WTC11 (cell line): ENCODE measurements around the gene METTL23. TPM values are rescaled to one million over a fixed set of nuclear protein-coding genes. Genes with fewer than 3 reads are reported as not detected.
"Not testable (repeated sequence)": the region's sequence is repeated elsewhere in the genome, so short reads cannot be mapped to it uniquely, and the experiment has no call there.

Experiments
- ATAC-seq: fragments of 200-7000 bp; cut with Tn5 transposase; 2 replicates; pipeline ENCODE4 v1.10.0; 2021; ENCODE audit warnings: mild to moderate bottlenecking, moderate library complexity
- CTCF ChIA-PET: fragments of 300-600 bp; sonication (Branson Sonifier 250); formaldehyde crosslinking; loops from one replicate; lab custom pipeline; 2021; ENCODE audit warnings: antibody characterized with exemption; lab: Charles Lee
- POLR2A ChIA-PET: fragments of 350-600 bp; sonication (Branson Sonifier 250); formaldehyde crosslinking; loops from one replicate; lab custom pipeline; 2021; ENCODE audit warnings: antibody characterized with exemption; lab: Charles Lee
- DNase-seq: peaks from one replicate; pipeline ENCODE4 v3.0.0; 2021; ENCODE audit warnings: low spot score
- H3K27ac Mint-ChIP-seq: 2 replicates; pipeline ENCODE4 v1.8.0; 2021; ENCODE audit warnings: mixed read lengths
- H3K27me3 Mint-ChIP-seq: 2 replicates; pipeline ENCODE4 v1.8.0; 2021; ENCODE audit warnings: low read depth, mild to moderate bottlenecking, moderate library complexity, mixed read lengths
- H3K36me3 Mint-ChIP-seq: 2 replicates; pipeline ENCODE4 v1.8.0; 2021; ENCODE audit warnings: mixed read lengths
- H3K4me1 Mint-ChIP-seq: 2 replicates; pipeline ENCODE4 v1.8.0; 2022; ENCODE audit warnings: mixed read lengths
- H3K4me3 Mint-ChIP-seq: 2 replicates; pipeline ENCODE4 v1.8.0; 2021; ENCODE audit warnings: mild to moderate bottlenecking, moderate library complexity, mixed read lengths
- H3K9me3 Mint-ChIP-seq: 2 replicates; pipeline ENCODE4 v1.8.0; 2021; ENCODE audit warnings: mixed read lengths
- CTCF ChIP-seq: fragments of 200-600 bp; IDR thresholded peaks from 2 replicates; pipeline ENCODE4 v1.8.0; 2022; ENCODE audit warnings: antibody characterized with exemption
- E2F4 ChIP-seq: sonication (generic); formaldehyde crosslinking; IDR thresholded peaks from 2 replicates; pipeline ENCODE4 v1.8.1; 2022; ENCODE audit warnings: low read depth, mild to moderate bottlenecking, moderate library complexity, missing genetic modification reagents, borderline replicate concordance
- FOXP1 ChIP-seq: sonication (generic); formaldehyde crosslinking; IDR thresholded peaks from 2 replicates; pipeline ENCODE4 v1.8.0; 2022; ENCODE audit warnings: missing genetic modification reagents, mild to moderate bottlenecking, moderate library complexity, borderline replicate concordance
- GRHL2 ChIP-seq: fragments of 250-450 bp; sonication (Bioruptor Pico); IDR thresholded peaks from 2 replicates; pipeline ENCODE4 v1.8.0; 2022; ENCODE audit warnings: mild to moderate bottlenecking, moderate library complexity; ENCODE audit not compliant: insufficient replicate concordance, severe bottlenecking
- GTF2I ChIP-seq: fragments of 250-450 bp; sonication (Bioruptor Pico); conservative IDR thresholded peaks from 2 replicates; pipeline ENCODE4 v1.4.0; 2021; ENCODE audit warnings: mild to moderate bottlenecking
- HMGXB4 ChIP-seq: sonication (generic); formaldehyde crosslinking; IDR thresholded peaks from 2 replicates; pipeline ENCODE4 v1.8.1; 2023; ENCODE audit warnings: mild to moderate bottlenecking, moderate library complexity, missing genetic modification reagents
- MAX ChIP-seq: sonication (generic); formaldehyde crosslinking; IDR thresholded peaks from 2 replicates; pipeline ENCODE4 v1.8.0; 2022; ENCODE audit warnings: mild to moderate bottlenecking, missing genetic modification reagents
- OVOL2 ChIP-seq: fragments of 250-450 bp; sonication (Bioruptor Pico); IDR thresholded peaks from 2 replicates; pipeline ENCODE4 v1.9.0; 2021; ENCODE audit warnings: mild to moderate bottlenecking, borderline replicate concordance
- RORB ChIP-seq: fragments of 250-450 bp; sonication (Bioruptor Pico); IDR thresholded peaks from 2 replicates; pipeline ENCODE4 v1.9.0; 2021; ENCODE audit warnings: mild to moderate bottlenecking
- SMAD3 ChIP-seq: sonication (generic); formaldehyde crosslinking; IDR thresholded peaks from 2 replicates; pipeline ENCODE4 v1.8.0; 2022; ENCODE audit warnings: missing genetic modification reagents, mild to moderate bottlenecking, borderline replicate concordance
- SP1 ChIP-seq: sonication (generic); formaldehyde crosslinking; conservative IDR thresholded peaks from 2 replicates; pipeline ENCODE4 v1.8.1; 2022; ENCODE audit warnings: missing genetic modification reagents
- TP53 ChIP-seq: sonication (generic); formaldehyde crosslinking; IDR thresholded peaks from 2 replicates; pipeline ENCODE4 v1.8.1; 2023; ENCODE audit warnings: mild to moderate bottlenecking, missing genetic modification reagents
- ZBTB21 ChIP-seq: sonication (generic); formaldehyde crosslinking; IDR thresholded peaks from 2 replicates; pipeline ENCODE4 v1.8.1; 2023; ENCODE audit warnings: mild to moderate bottlenecking, missing genetic modification reagents, borderline replicate concordance
- ZNF121 ChIP-seq: sonication (generic); formaldehyde crosslinking; IDR thresholded peaks from 2 replicates; pipeline ENCODE4 v1.8.0; 2023; ENCODE audit warnings: missing genetic modification reagents
- ZNF263 ChIP-seq: sonication (generic); formaldehyde crosslinking; IDR thresholded peaks from 2 replicates; pipeline ENCODE4 v1.8.1; 2022; ENCODE audit warnings: low read depth, mild to moderate bottlenecking, moderate library complexity, missing genetic modification reagents
- ZNF416 ChIP-seq: fragments of 250-450 bp; sonication (Bioruptor Pico); IDR thresholded peaks from 2 replicates; pipeline ENCODE4 v1.9.0; 2021; ENCODE audit warnings: mild to moderate bottlenecking, inconsistent platforms
- ZNF671 ChIP-seq: fragments of 250-450 bp; sonication (Bioruptor Pico); IDR thresholded peaks from 2 replicates; pipeline ENCODE4 v1.8.0; 2021; ENCODE audit warnings: mild to moderate bottlenecking
- total RNA-seq: library from RNA; stranded (reverse); gene quantifications from 3 replicates; pipeline ENCODE4 v1.2.3, GENCODE V29; 2021

Gene METTL23
- total RNA-seq, 1 experiment from 2014 or later = 48.5 TPM

GRCh38 chr17:76744747-76745146 lies 18.1 kb downstream of the METTL23 start:
- no peak overlapping the region for H3K4me3 Mint-ChIP-seq
- no peak overlapping the region for H3K27ac Mint-ChIP-seq
- no peak for TF ChIP-seq CTCF
- H3K36me3 Mint-ChIP-seq = peaks cover 41% of the 10 kb centered on the region
- H3K9me3 Mint-ChIP-seq = no peaks in the 10 kb centered on the region
- ATAC-seq (no peak), DNase-seq (no peak)
- no peaks in the 10 kb centered on the region for H3K4me1 Mint-ChIP-seq
- CTCF ChIA-PET = no interaction called here
- POLR2A ChIA-PET = interaction anchor here (0.6 kb wide), 1 partner anchor 42 kb away, joined by 8 read pairs; no protein-coding TSS in a partner anchor
- H3K27me3 Mint-ChIP-seq = no peaks in the 10 kb centered on the region

- DNase-seq, H3K9me3 Mint-ChIP-seq, H3K27ac Mint-ChIP-seq, ATAC-seq, H3K27me3 Mint-ChIP-seq, H3K4me3 Mint-ChIP-seq, H3K4me1 Mint-ChIP-seq, POLR2A ChIA-PET: not testable (repeated sequence)
- CTCF ChIA-PET = interaction anchor here (0.7 kb wide), 1 partner anchor 64 kb away, joined by 3 read pairs; no protein-coding TSS in a partner anchor
- H3K36me3 Mint-ChIP-seq = peaks cover 40% of the 10 kb centered on the region
Measured at GRCh38 chr17:76745785-76746184, 19.1 kb downstream of the METTL23 start.

- no peak overlapping the region for H3K4me3 Mint-ChIP-seq
- H3K9me3 Mint-ChIP-seq = no peaks in the 10 kb centered on the region
- no peak overlapping the region for H3K27ac Mint-ChIP-seq
- POLR2A ChIA-PET = no interaction called here
- CTCF ChIA-PET = no interaction called here
- TF ChIP-seq E2F4 (CRISPR knock-in tag) = no peak
- no peak for TF ChIP-seq ZNF671
- TF ChIP-seq MAX = no peak
- TF ChIP-seq SMAD3 (CRISPR knock-in tag) = no peak
- no peak for TF ChIP-seq SP1
- TF ChIP-seq, all 79 proteins: peak for 0
- no peaks in the 10 kb centered on the region for H3K27me3 Mint-ChIP-seq
- H3K36me3 Mint-ChIP-seq = peaks cover 35% of the 10 kb centered on the region
- H3K4me1 Mint-ChIP-seq = no peaks in the 10 kb centered on the region
- no peak for ATAC-seq
- DNase-seq = no peak
Measured at GRCh38 chr17:76747716-76748363, 21.2 kb downstream of the METTL23 start.

GRCh38 chr17:76748657-76749056 lies 22.0 kb downstream of the METTL23 start:
- H3K36me3 Mint-ChIP-seq = peaks cover 37% of the 10 kb centered on the region
- POLR2A ChIA-PET = no interaction called here
- no peaks in the 10 kb centered on the region for H3K27me3 Mint-ChIP-seq

GRCh38 chr17:76751416-76751993 lies 24.9 kb downstream of the METTL23 start:
- DNase-seq (no peak), ATAC-seq (no peak)
- Mint-ChIP-seq H3K4me1 (no peaks in the 10 kb centered on the region), H3K27ac (no peak overlapping the region), H3K9me3 (no peaks in the 10 kb centered on the region), H3K36me3 (peaks cover 16% of the 10 kb centered on the region), H3K4me3 (no peak overlapping the region), H3K27me3 (no peaks in the 10 kb centered on the region)
- ChIA-PET POLR2A (no interaction called here), CTCF (no interaction called here)
- TF ChIP-seq ZBTB21 = no peak
- TF ChIP-seq GTF2I (CRISPR knock-in tag) = no peak
- no peak for TF ChIP-seq OVOL2 (CRISPR knock-in tag)
- TF ChIP-seq TP53 = no peak
- TF ChIP-seq ZNF416 (CRISPR knock-in tag) = no peak
- TF ChIP-seq FOXP1 = no peak
- no peak for TF ChIP-seq ZNF121
- TF ChIP-seq ZNF263 (CRISPR knock-in tag) = no peak
- TF ChIP-seq RORB (CRISPR knock-in tag) = no peak
- TF ChIP-seq GRHL2 = no peak
- TF ChIP-seq HMGXB4 (CRISPR knock-in tag) = no peak

More at GRCh38 chr17:76748657-76749056, 22.0 kb downstream of the METTL23 start:
- Mint-ChIP-seq H3K9me3 (no peaks in the 10 kb centered on the region), H3K27ac (no peak overlapping the region), H3K4me1 (no peaks in the 10 kb centered on the region), H3K4me3 (no peak overlapping the region)
- TF ChIP-seq E2F4 (CRISPR knock-in tag) = no peak
- ATAC-seq (no peak), DNase-seq (no peak)
- CTCF ChIA-PET = no interaction called here
